ENCODE data around the gene SPDYC.

SPDYC gene

DNA sequence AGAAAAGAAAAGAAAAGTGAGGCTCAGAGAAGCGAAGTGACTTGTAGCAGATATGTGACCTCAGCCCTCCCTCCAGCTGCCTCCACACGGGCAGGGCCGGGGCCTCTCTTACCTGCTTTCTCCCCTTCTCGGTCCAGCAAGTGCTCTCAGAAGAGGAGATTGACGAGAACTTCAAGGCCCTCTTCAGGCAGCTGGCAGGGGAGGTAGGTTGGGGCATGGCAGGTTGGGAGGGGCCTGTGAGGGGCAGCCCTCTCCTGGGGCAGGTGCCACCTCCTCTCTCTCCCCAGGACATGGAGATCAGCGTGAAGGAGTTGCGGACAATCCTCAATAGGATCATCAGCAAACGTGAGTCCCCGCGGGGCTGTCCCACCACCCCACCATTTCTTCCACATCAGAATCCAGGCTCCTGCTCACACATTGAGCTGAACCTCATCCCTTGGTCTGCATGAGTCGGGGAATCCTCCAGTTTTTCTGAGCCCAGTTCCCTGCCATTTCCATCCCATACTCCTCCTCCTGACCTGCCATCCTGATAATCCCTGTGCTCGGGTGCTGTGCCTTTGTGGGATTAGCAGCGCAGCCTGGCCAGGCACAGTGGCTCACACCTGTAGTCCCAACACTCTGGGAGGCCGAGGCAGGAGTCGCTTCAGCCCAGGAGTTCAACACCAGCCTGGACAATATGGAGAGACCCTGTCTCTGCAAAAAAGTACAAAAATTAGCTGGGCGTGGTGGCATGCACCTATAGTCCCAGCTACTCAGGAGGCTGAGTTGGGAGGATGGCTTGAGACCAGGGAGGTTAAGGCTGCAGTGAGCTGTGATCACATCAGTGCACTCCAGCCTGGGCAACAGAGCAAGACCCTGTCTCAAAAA is 38.1 kb downstream of the SPDYC start:
- DNase-seq = no peak

DNA sequence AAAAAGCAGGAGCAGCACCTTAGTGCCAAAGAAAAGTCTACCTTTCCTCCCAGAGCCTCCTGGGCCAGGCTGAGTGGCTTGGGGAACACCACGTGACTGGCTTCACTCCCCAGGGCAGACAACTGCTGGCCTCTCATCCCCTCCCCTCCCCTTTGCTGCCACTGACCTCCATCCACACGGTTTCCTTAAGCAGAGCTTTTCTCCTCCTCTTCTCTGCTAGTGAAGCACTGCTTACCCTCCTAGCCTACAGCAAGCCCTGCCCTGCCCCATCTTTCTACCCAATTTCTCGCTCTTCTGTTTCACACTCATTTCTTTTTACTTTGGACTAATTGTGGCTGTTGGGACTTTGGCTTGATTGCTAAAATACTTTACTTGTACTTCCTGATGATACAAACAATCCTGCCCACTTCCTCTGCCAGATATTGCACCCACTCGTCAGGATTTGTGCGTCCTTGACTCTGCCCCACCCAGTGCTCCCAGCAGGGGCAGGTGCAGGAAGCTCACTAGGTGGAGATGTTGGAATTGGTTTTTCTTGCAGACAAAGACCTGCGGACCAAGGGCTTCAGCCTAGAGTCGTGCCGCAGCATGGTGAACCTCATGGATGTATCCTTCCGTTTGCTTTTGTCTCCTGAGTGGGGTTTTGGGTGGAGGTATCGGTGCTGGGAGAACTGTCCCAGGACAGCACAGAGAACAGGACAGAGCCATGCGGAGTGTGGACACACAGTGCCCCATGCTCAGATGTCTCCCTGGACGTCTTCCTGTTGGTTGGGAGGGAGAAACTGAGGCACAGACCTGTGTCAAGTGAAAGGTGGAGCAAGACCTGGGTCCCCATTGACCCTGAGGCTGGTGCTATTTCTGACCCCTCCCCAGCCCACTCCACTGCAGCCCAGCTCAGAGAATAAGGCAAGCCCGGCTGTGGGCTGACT is 39.0 kb downstream of the SPDYC start:
- no peak for DNase-seq

DNA sequence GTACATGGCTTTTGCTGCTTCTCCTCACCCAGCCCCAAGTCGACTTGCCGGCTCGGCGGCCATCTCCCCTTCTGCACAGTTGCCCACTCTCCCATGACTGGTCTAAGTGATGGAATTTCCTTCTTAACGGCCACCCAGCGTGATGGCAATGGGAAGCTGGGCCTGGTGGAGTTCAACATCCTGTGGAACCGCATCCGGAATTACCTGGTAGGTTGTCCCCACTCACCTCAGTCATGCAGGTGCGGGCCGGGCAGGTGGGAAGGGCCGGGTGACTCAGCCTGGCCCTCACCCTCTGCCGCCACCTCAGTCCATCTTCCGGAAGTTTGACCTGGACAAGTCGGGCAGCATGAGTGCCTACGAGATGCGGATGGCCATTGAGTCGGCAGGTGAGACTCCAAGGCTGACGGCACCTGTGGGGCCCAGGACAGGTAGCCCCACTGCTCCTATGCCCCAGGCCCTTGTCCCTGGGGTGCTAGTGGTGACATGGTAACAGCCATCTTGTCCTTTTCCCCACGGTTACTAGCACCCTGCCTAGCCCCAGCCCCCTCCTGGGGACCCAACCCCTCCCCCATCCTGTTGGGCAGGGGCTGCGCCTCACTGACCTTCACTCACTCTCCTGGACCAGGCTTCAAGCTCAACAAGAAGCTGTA is 39.8 kb downstream of the SPDYC start:
- DNase-seq = no peak

DNA sequence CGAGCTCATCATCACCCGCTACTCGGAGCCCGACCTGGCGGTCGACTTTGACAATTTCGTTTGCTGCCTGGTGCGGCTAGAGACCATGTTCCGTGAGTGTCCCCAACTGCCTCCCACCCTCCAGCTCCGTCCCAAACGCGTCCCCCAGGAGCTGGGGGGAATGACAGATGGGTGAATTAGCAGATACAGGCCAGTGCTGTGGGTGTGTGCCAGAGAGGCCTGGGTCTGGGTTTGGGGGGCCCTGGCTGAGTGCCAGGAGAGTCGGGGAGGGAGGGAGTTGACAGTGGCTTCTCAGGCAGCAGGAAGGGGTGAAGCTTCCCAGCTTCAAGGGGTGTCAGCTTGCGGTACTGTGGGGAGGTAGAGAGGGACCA is 40.3 kb downstream of the SPDYC start:
- DNase-seq = no peak

DNA sequence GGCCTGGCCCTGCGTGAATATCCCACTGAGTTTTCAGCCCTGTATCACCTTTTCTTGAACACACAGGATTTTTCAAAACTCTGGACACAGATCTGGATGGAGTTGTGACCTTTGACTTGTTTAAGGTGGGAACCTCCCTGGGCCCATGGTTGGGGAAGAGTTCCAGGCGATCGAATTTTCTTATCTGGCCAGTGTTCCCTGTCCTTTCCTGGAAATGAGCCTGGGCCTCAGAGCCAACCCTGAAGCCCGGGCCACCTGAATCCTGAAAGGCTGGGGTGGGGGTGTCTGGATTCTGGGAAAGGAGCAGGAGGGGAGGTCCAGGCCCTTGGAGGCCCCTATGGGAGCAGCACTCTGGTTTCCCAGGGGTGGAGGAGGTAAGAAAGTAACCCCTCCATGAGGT is 40.7 kb downstream of the SPDYC start:
- no peak for DNase-seq

DNA sequence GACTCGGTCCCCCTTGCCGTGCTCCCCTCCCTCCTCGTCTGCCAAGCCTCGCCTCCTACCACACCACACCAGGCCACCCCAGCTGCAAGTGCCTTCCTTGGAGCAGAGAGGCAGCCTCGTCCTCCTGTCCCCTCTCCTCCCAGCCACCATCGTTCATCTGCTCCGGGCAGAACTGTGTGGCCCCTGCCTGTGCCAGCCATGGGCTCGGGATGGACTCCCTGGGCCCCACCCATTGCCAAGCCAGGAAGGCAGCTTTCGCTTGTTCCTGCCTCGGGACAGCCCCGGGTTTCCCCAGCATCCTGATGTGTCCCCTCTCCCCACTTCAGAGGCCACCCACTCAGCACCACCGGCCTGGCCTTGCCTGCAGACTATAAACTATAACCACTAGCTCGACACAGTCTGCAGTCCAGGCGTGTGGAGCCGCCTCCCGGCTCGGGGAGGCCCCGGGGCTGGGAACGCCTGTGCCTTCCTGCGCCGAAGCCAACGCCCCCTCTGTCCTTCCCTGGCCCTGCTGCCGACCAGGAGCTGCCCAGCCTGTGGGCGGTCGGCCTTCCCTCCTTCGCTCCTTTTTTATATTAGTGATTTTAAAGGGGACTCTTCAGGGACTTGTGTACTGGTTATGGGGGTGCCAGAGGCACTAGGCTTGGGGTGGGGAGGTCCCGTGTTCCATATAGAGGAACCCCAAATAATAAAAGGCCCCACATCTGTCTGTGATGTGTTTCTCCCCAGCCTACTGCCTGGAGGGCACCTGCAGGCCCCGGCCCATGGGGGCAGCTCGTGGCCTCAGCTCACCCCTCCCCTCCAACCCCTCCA is 41.5 kb downstream of the SPDYC start:
- no peak for DNase-seq

DNA sequence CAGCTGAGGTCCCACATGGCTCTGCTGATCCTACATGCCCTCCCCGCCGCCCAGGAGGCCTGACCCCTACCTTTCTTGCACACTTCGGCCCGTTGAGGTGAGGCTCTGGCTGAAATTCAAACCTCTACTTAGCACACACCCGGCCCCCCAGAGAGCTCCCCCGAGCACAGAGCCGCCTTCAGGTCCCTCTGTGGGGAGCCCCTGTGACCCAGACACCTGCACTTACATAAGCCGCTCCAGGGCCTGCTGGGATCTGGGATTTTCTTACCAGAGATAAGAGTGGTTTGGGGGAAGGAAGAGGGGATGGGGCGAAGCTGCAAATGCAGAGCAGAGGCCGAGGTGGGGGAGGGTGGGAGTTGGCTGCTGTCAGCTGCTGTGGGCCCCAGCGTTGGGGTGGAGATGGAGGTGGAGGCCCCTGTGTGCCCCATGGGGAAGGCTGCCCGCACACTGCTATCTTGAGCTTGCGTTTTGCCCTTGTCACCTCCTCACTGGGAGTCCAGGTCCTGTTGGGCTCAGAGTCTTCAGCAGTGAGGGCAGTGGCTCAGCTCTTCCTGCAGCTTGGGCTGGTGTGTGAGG is 42.3 kb downstream of the SPDYC start:
- DNase-seq = no peak

DNA sequence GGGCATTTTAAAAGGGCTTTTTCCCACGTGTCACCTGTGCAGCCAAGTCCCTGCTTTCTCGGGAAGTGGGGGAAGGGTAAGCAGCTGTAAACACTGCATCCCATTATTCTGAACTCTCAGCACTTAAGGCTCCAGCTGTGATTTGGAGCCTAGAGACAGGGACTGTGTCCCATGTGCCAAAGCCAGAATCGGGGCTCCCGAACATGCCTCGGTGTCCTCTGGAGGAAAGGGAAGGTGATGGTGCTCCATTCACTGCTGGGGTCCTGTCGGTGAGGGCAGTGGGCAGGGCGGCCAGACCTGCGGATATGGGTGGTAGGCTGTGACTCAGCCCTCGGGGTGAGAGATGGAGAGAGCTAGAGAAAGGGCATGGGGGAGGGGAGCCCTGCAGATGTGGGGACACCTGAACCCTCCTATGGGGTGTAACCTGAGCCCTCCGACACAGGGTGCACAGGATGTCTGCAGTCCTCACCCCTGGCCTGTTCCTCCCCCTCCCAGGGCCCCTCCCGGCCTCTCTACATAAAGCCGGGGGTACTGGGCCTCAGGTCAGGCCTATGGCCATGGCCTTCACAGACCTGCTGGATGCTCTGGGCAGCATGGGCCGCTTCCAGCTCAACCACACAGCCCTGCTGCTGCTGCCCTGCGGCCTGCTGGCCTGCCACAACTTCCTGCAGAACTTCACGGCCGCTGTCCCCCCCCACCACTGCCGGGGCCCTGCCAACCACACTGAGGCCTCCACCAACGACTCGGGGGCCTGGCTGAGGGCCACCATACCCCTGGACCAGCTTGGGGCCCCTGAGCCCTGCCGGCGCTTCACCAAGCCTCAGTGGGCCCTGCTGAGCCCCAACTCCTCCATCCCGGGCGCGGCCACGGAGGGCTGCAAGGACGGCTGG is 43.5 kb downstream of the SPDYC start:
- DNase-seq = peak; percentile 4

DNA sequence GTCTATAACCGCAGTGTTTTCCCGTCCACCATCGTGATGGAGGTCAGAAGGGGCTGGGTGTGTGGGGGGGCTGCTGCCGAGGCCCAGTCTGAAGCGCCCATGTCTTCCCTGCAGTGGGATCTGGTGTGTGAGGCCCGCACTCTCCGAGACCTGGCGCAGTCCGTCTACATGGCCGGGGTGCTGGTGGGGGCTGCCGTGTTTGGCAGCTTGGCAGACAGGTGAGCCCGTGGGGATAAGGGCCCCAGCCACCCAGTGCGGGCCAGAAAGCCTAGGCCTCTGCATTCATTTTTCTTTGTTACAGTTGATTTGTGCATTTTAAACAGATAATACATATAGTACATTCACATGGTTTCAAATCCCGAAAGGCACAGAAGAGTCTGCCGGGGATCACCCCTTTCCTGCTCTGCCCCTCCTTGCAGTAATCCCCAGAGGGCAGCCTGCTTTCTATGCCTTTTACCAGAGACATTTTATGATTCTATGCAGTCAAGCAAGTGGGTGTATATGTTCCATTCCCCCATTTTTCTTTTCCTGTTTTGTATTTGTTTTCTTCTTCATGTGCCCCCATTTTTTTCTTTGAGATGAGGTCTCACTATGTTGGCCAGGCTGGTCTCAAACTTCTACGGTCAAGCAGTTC is 44.3 kb downstream of the SPDYC start:
- no peak for DNase-seq

DNA sequence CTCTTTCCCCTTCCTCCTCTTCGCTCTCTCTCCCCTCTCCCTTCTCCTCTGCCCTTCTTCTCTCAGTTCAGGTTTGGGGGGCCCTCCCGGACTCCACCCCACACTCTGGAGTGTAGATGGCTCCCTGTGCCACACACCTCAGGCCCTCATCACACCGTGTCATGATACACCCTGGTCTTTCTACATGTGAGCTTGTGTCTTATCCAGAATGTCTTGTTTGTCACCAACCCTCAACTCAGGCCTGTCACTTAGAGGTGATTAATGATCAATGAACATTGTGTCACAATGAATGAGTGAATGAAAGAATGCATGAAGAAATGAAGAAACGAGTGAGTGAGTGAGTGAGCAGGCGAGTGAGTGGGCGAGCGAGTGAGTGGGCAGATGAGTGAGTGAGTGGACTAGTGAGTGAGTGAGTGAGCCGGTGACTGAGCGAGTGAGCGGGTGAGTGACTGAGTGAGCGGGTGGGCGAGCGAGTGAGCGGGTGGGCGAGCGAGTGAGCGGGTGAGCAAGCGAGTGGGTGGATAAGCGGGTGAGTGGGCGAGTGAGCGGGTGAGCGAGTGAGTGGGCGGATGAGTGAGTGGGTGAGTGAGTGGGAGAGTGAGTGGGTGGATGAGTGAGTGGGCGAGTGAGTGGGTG is 45.5 kb downstream of the SPDYC start:
- DNase-seq = no peak

DNA sequence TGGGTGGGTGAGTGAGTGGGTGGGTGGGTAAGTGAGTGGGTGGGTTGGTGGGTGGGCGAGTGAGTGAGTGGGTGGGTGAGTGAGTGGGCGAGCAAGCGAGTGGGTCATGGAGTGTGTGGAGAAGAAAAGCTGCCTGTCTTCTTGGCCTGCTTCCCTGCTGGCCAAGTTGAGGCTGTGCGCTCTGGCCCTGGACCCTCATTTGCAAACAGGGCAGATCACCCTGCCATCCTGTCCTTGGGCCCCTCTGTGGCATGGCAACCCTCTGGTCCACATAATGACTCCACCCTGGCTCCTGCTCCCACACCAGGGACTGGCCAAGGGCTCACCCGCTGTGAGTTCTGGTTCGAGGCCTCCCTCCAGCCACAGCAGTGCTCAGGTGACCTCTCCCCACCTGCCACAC is 46.8 kb downstream of the SPDYC start:
- DNase-seq = no peak

DNA sequence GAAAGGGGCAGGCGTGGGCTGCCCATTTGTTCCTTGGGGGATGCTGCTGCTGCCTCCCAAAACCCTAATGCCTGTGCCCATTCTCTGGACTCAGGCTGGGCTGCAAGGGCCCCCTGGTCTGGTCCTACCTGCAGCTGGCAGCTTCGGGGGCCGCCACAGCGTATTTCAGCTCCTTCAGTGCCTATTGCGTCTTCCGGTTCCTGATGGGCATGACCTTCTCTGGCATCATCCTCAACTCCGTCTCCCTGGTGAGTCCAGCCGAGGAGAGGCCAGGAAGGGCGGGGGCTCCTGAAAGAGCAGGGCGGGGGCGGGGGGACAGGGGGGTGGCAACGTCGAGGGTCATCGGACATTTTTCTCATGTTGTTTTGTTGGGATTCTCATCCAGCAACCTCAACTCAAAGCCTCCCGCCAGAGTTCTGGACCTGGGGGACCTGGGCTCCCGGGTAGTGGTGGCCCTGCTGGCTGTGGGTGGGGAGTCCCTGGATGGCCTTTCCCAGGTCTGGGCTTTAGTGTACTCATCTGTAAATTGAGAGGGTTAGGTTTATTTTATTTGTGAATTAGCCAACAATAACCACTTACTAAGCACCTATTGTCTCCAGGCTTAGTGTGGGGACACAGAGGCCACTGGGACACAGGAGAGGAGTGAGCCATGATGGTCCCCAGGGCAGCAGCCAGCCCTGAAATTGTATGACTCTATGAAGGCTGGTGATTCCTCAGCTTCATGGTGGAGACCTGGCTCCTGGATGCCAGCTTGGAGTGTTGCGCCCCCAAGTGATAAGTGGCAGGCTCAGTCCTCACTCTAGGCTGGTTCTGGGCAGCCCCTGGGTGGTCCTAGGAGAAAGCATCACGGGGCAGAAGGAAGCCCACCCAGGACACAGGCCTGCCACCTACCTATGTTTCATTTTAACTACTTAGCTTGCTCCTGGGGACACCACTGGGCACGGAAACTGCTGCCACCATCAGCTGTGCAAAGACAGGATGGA is 47.7 kb downstream of the SPDYC start:
- no peak for DNase-seq

DNA sequence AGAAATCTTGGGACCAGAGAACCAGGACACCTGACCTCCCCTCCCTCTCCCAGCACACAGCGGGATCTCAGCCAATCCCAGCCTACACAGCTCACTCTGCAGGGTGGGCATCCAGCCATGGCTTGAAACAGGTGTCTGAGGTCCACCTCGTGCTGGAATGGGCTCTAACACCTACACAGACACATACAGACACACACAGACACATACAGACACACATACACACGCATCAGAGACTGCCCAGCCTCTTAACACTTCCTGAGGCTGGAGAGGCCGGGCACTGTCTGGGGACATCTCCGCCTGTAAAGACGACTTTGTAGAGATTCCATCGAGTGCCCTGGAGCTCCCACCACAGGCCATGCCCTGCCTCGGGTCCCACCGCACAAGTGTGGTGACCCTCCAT is 48.4 kb downstream of the SPDYC start:
- no peak for DNase-seq

DNA sequence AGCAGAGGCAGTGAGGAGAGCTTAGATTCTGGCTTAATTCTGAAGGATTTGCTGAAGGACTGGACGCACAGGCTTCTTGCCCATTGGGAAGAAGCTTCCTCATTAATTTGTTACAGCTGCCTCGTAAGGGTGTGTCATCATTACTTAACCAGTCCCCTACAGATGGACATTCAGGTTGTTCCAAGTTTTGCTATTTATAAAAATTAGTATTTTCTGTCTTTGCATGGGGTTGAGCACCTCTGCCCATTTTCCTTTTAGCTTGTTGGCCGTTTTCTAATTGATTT is 49.8 kb downstream of the SPDYC start:
- no peak for DNase-seq

DNA sequence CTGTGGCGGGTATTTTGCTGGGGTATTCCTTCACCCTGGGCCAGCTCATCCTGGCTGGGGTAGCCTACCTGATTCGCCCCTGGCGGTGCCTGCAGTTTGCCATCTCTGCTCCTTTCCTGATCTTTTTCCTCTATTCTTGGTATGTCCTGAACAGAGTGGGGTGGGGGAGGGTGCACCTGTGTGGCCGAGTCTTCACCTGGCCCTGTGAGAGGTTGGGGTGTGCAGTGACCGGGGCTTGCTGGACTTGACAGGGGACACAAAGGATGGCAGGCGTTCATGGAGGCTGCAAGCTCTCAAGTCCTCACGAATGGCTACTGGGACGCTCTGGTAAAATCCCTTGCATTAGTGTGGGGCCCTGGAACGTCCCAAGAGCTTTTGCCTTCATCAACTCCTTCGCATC is 51.0 kb downstream of the SPDYC start:
- no peak for DNase-seq
